ENCODE measurements around the gene ODC1.

GRCh38 chr2:10400568-10400977 is 47.6 kb downstream of the ODC1 start:
- no peak for TF ChIP-seq SMC3 (IDR thresholded peaks at IDR 0.05; ENCODE audit: low read depth, low read length)
- TF ChIP-seq CTCF (IDR thresholded peaks at IDR 0.05): no peak
- TF ChIP-seq FOSL2 (IDR thresholded peaks at IDR 0.05; ENCODE audit: borderline replicate concordance, low read depth): no peak
- TF ChIP-seq ELF1 (IDR thresholded peaks at IDR 0.05): no peak
- TF ChIP-seq IRF3 (IDR thresholded peaks at IDR 0.05; ENCODE audit: low read depth, low read length): no peak
- TF ChIP-seq YY1 (IDR thresholded peaks at IDR 0.05; ENCODE audit: low read depth): no peak
- TF ChIP-seq POLR2AphosphoS5 (IDR thresholded peaks at IDR 0.05; ENCODE audit: low read depth, low read length): no peak
- no peak for TF ChIP-seq NFIC (IDR thresholded peaks at IDR 0.05; ENCODE audit: borderline replicate concordance)
- TF ChIP-seq EZH2phosphoT487 (IDR thresholded peaks at IDR 0.05; ENCODE audit: borderline replicate concordance, low read depth): no peak
- TF ChIP-seq RXRA (IDR thresholded peaks at IDR 0.05; ENCODE audit: borderline replicate concordance, low read depth): no peak
